ENCODE results near the gene GATD1. TPM values are rescaled to one million over a fixed set of nuclear protein-coding genes. Genes with fewer than 3 reads are reported as not detected.

The GATD1 gene
- polyA plus RNA-seq, 1 experiment, result 37.9 TPM

DNA sequence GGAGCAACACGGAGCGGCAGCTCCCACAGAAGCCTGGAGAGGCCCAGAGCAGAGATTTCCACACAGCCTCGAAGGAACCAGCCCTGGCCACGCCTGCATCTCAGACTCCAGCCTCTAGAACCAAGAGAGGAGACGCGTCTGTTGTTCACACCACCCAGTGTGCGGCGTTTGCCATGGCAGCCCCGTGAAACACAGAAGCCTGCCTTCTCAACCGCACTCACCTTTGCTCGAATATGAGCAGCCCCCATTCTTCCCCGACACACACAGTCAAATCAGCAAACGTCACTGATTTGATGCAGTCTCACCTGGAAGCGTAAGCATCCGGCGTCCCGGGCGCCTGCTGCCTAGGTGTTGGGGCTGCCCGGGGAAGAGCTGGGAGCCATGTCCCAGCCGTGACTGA lies 44.2 kb downstream of the GATD1 start:
- ChIA-PET POLR2A (no interaction called here), CTCF (interaction anchor here (2.3 kb wide), 1 partner anchor 14 kb away, joined by 8 read pairs; the partner anchor contains the start of gene TALDO1)
- Histone ChIP-seq H3K36me3 (ENCODE audit: control insufficient read depth, insufficient read depth, low read length) (no peaks in the 10 kb centered on the region), H3K4me3 (ENCODE audit: low read depth, low read length) (no peak overlapping the region), H3K27me3 (ENCODE audit: control insufficient read depth, insufficient read depth, low read length) (peaks cover 1% of the 10 kb centered on the region)
- DNase-seq (ENCODE audit: low read depth), result no peak
- TF ChIP-seq, protein P1, sequence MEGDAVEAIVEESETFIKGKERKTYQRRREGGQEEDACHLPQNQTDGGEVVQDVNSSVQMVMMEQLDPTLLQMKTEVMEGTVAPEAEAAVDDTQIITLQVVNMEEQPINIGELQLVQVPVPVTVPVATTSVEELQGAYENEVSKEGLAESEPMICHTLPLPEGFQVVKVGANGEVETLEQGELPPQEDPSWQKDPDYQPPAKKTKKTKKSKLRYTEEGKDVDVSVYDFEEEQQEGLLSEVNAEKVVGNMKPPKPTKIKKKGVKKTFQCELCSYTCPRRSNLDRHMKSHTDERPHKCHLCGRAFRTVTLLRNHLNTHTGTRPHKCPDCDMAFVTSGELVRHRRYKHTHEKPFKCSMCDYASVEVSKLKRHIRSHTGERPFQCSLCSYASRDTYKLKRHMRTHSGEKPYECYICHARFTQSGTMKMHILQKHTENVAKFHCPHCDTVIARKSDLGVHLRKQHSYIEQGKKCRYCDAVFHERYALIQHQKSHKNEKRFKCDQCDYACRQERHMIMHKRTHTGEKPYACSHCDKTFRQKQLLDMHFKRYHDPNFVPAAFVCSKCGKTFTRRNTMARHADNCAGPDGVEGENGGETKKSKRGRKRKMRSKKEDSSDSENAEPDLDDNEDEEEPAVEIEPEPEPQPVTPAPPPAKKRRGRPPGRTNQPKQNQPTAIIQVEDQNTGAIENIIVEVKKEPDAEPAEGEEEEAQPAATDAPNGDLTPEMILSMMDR (IDR thresholded peaks at IDR 0.05; ENCODE audit: insufficient read depth, low read depth, low read length), result no peak

DNA sequence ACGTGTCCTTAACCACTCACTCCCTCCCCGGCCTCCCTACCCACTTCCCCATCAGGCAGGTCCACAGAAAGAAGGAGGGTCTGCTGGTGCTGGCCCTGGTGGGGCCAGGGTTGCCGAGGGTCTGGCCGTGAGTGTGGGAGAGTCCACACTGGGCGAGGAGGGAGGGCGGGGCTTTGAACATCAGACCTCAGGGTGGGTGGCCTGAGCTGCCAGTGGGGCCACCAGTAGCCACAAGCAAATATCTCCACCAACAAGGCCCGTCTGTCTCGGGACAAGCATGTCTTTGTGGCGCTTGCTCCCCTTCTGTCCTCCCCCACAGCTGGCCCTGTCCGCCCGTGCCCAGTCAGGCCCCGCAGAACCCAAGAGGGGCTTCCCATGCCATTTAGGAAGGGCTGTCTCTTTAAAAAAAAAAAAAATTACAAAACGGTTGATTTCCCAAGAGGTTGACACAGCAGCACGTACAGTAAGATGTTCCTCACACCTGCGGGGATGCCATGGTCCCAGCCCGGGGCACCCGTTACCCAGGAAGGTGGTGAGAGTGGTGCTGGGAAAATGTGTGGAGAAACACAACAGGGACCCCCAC lies 47.7 kb downstream of the GATD1 start:
- H3K27me3 ChIP-seq (ENCODE audit: control insufficient read depth, insufficient read depth, low read length), result peaks cover 1% of the 10 kb centered on the region
- no peak for DNase-seq (ENCODE audit: low read depth)
- ChIA-PET POLR2A (no interaction called here), CTCF (interaction anchor here (5.2 to 6.9 kb wide), 2 partner anchors 33 to 68 kb away, joined by 40 to 43 read pairs; partner anchors contain the start of genes DEAF1 and TMEM80)
- H3K36me3 ChIP-seq (ENCODE audit: control insufficient read depth, insufficient read depth, low read length), result peaks cover under 1% of the 10 kb centered on the region; the same call in 1 of the 2 replicates
- TF ChIP-seq, protein P1 (IDR thresholded peaks at IDR 0.05; ENCODE audit: insufficient read depth, low read depth, low read length), result no peak
- H3K4me3 ChIP-seq (ENCODE audit: low read depth, low read length), result no peak overlapping the region

DNA sequence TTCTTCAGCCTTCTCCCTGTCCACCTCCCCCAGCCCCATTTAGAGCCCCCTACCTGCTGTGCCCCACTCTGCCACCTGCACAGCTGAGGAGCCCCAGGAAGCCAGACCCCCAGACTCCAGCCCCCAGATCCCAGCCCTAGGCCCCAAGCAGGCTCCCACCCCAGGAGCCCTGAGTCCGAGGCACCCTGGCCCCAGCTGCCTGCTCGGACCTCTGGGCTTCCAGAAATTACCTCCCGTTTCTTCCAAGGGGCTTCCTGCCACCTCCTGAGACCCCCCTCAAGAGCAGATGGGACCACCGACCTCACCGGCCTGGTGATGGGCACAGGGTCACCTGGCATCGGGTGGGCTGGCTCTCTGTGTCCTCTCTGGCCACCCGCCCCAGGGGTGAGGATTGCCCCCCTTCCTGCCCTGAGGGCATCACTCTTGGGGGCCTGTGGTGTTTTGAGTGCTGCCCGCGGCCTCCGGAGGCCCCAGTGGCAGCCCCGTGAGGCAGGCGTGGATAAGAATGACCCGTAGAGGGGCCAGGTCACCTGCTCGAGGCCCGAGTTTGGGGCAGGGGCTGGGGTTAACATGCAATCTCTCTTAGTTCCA lies 48.3 kb downstream of the GATD1 start:
- POLR2A ChIA-PET, result no interaction called here
- TF ChIP-seq, protein P1 (IDR thresholded peaks at IDR 0.05; ENCODE audit: insufficient read depth, low read depth, low read length), result no peak
- CTCF ChIA-PET, result interaction anchor here (1.0 to 6.9 kb wide), 19 partner anchors 9 to 174 kb away, joined by 3 to 43 read pairs (median 9); partner anchors contain the start of genes DEAF1, TALDO1 and TMEM80
- H3K27me3 ChIP-seq (ENCODE audit: control insufficient read depth, insufficient read depth, low read length), result peaks cover 1% of the 10 kb centered on the region
- peaks cover 2% of the 10 kb centered on the region; the same call in 1 of the 2 replicates for H3K36me3 ChIP-seq (ENCODE audit: control insufficient read depth, insufficient read depth, low read length)
- no peak overlapping the region for H3K4me3 ChIP-seq (ENCODE audit: low read depth, low read length)
- DNase-seq (ENCODE audit: low read depth), result no peak

DNA sequence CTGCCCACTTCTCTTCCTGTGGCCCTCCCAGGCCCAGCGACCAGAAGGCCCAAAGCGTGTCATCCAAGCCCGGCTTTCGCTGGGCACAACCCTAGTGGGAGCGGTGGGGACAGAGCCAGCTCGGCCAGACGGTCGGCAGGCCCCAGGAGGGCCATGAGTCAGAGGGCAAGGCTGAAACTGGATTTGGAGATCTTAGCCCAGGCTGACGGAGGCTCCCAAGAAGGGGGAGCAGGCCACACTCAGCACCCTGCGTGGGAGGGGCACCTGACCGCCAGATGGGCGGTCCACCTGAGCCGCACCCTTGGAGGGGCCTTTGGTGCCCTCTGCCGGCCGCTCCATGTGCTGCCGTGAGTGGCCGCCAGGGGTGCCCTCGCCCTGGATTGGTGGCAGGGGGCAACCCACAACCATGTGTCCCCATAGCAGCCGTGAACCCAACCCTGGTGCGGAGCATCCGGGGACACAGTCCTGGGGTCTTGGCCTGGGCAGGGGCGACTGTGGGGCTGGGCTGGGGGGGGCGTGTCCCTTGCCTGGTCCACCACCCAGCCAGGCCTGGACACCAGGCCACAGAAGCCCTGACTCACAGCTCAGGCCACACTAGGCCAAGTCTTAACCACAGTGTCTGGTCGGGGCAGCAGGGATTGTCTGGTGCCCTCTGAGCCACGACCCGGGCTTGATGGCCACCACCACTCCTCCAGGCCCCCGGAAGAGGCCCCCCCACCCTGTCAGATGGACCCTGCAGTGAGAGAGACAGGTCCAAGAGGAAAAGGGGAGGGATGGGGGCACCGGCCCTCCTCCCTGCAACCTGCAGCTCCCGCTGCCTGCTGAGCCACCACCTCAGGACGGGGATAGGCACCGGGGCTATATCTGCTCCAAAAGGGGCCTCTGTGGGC lies 49.2 kb downstream of the GATD1 start:
- TF ChIP-seq, protein P1 (IDR thresholded peaks at IDR 0.05; ENCODE audit: insufficient read depth, low read depth, low read length), result peak; percentile 100
- CTCF ChIA-PET, result interaction anchor here (0.9 to 6.9 kb wide), 30 partner anchors 9 to 173 kb away, joined by 3 to 43 read pairs (median 6); partner anchors contain the start of genes DEAF1, TALDO1 and TMEM80
- DNase-seq (ENCODE audit: low read depth), result peak; percentile 32
- POLR2A ChIA-PET, result interaction anchor here (0.5 kb wide), 1 partner anchor 33 kb away, joined by 7 read pairs; the partner anchor contains the start of gene TMEM80
- H3K36me3 ChIP-seq (ENCODE audit: control insufficient read depth, insufficient read depth, low read length), result peaks cover 2% of the 10 kb centered on the region; the same call in 1 of the 2 replicates
- no peak overlapping the region for H3K4me3 ChIP-seq (ENCODE audit: low read depth, low read length)
- peaks cover 1% of the 10 kb centered on the region for H3K27me3 ChIP-seq (ENCODE audit: control insufficient read depth, insufficient read depth, low read length)

Data from BJ (cell line).